ENCODE data around the gene TIMM17A. TPM values are rescaled to one million over a fixed set of nuclear protein-coding genes. Genes with fewer than 3 reads are reported as not detected.

TIMM17A gene
- total RNA-seq (10 to 100 TPM; 19.9 to 38.1 (median 29.7) TPM), polyA plus RNA-seq (10 to 100 TPM; 23.2 to 31.5 TPM)
- long read RNA-seq, donor 1, transcript TIMM17A-201 (6 exons, 1,659 nt), result major isoform, 137 of 152 reads
- long read RNA-seq, donor 1, partial matches to known transcripts, result 5 of 152 reads
- long read RNA-seq, donor 1, other reads (novel, unspliced or antisense), result 8 of 152 reads
- long read RNA-seq, donor 2, transcript TIMM17A-201 (6 exons, 1,659 nt), result major isoform, 29 of 43 reads
- long read RNA-seq, donor 2, partial matches to known transcripts, result 9 of 43 reads
- long read RNA-seq, donor 2, other reads (novel, unspliced or antisense), result 0 of 43 reads
- long read RNA-seq, donor 3, transcript TIMM17A-201 (6 exons, 1,659 nt), result major isoform, 28 of 38 reads
- long read RNA-seq, donor 3, partial matches to known transcripts, result 4 of 38 reads
- long read RNA-seq, donor 3, other reads (novel, unspliced or antisense), result 4 of 38 reads

- peak; percentile 92 for TF ChIP-seq POLR2A (IDR thresholded peaks at IDR 0.05)
- TF ChIP-seq EP300 (IDR thresholded peaks at IDR 0.05), result no peak
- TF ChIP-seq CTCF (IDR thresholded peaks at IDR 0.05), result peak in 2 of 3 donors; percentile 7 to 11
- H3K9me3 ChIP-seq, result no peaks in the 10 kb centered on the region
- peak within 1 kb of the TSS; percentile 79 for H3K27ac ChIP-seq
- H3K4me3 ChIP-seq, result peak within 1 kb of the TSS; percentile 73
- 0 to 1% (median 1%) methylated on average over 43 of the region's 43 CpGs for WGBS, 3 donors
- peaks cover 4% of the 10 kb centered on the region for H3K4me1 ChIP-seq (ENCODE audit: insufficient read depth)
- DNase-seq, result peak; percentile 94 to 96 (median 95)
- no peaks in the 10 kb centered on the region for H3K27me3 ChIP-seq
- no peaks in the 10 kb centered on the region for H3K36me3 ChIP-seq
- intact Hi-C loops (cut with DNase I), result loop anchor here in 1 of 4 donors (5.0 kb wide), 1 partner anchor 63 kb away; no protein-coding TSS in a partner anchor
Measured at GRCh38 chr1:201955009-201955728, at the start of gene TIMM17A. Gene TIMM17A, plus strand, starts transcription at chr1:201955503. Its CDS starts 24 bp downstream, at chr1:201955527.

DNA sequence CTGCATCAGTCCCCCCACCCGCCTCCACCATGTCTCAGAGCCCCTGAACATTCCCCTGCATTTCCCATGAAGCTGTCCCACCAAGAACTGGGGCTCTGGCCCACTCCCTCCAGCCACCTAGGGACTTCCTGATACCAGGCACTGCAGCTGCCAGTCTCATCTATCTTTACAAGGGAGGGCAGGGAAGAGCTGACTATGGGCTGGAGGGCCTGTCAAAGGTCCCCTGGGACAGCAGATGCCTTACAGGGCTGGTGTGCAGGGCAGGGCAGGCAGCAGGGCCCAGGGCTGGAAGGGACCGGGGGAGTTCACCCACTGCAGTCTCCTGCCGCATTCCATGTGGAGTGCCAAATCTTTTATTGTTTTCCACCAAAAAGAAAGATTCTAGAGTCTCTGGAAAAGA, 49.0 kb upstream of the TIMM17A start:
- Histone ChIP-seq H3K27ac (peak overlapping the region; percentile 50 to 94), H3K4me3 (no peak overlapping the region), H3K4me1 (ENCODE audit: insufficient read depth) (peaks cover 43% of the 10 kb centered on the region), H3K36me3 (no peaks in the 10 kb centered on the region), H3K27me3 (no peaks in the 10 kb centered on the region), H3K9me3 (no peaks in the 10 kb centered on the region)
- peak in 1 of 5 donors; percentile 17 for DNase-seq
- 45 to 56% (median 49%) methylated on average over 3 of the region's 3 CpGs for WGBS, 3 donors
- intact Hi-C loops (cut with DNase I), result loop anchor here in 1 of 4 donors (5.0 kb wide), 1 partner anchor 36 kb away; no protein-coding TSS in a partner anchor
- TF ChIP-seq EP300 (IDR thresholded peaks at IDR 0.05), result no peak
- no peak for TF ChIP-seq CTCF (IDR thresholded peaks at IDR 0.05)
- no peak for TF ChIP-seq POLR2A (IDR thresholded peaks at IDR 0.05)

DNA sequence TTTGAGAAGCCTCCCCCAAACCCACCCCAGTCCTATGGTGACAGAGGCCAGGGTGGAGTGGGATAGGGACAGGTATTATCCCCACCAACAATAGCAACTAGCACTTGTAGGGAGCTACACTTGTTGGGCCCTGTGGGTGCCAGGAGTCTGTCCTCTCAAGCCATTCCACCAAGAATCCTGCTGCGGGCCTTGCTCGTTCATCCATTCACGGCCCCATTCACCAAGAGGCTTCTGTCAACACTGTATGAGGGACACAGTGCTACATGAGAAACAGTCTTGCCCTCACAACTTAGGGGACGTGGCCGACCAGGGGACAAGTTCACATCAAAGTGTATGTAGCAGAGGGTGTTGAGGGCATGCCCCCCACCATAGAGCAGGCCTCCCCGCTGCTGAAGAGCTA, 47.7 kb upstream of the TIMM17A start:
- no peak for DNase-seq
- Histone ChIP-seq H3K4me1 (ENCODE audit: insufficient read depth) (peaks cover 48% of the 10 kb centered on the region), H3K9me3 (no peaks in the 10 kb centered on the region), H3K27ac (peak overlapping the region in 1 of 2 donors; percentile 94), H3K27me3 (no peaks in the 10 kb centered on the region), H3K36me3 (no peaks in the 10 kb centered on the region), H3K4me3 (no peak overlapping the region)
- intact Hi-C loops (cut with DNase I), result loop anchor here in 1 of 4 donors (5.0 kb wide), 1 partner anchor 35 kb away; no protein-coding TSS in a partner anchor
- WGBS, 3 donors, result 85 to 96% (median 90%) methylated on average over 6 of the region's 6 CpGs
- no peak for TF ChIP-seq POLR2A (IDR thresholded peaks at IDR 0.05)
- TF ChIP-seq EP300 (IDR thresholded peaks at IDR 0.05), result no peak
- no peak for TF ChIP-seq CTCF (IDR thresholded peaks at IDR 0.05)

DNA sequence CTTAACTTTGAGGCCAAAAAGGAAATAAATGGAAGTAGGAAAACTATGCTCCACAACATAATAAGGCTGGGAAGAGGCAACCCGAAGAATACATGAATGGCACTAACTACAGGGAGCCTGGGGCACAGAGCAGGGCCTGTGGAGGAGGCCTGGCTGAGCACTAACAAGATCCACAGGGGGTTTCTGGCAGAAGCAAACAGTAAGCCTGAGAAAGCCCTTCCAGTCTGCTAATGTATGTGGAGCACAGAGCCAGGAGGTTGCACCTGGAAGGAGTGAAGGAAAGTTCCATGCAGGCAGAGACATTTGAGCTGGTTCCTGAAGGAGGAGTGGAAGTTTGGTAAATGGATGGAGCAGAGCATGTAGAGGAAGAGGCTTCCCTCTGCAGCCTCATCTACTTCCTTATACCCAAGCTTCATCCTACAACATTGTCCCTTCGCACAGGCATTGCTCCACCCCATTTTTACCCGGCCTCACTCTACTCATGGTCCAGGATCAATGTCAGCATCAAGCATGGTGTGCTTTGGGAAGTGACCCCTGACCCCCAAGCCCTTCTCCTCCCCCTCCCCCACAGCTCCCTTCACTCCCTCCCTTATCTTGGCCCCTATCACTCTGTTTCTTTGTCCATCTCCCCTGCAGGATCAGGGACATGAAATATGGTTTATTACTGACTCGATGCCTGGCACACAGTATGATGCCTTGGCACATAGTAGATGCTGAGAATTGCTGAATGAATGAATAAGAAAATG, 43.3 kb upstream of the TIMM17A start:
- no peaks in the 10 kb centered on the region for H3K27me3 ChIP-seq
- H3K4me3 ChIP-seq, result no peak overlapping the region
- TF ChIP-seq POLR2A (IDR thresholded peaks at IDR 0.05), result no peak
- no peak for TF ChIP-seq CTCF (IDR thresholded peaks at IDR 0.05)
- no peak for TF ChIP-seq EP300 (IDR thresholded peaks at IDR 0.05)
- DNase-seq, result no peak
- H3K9me3 ChIP-seq, result no peaks in the 10 kb centered on the region
- intact Hi-C loops (cut with DNase I), result no loop called here
- no peaks in the 10 kb centered on the region for H3K36me3 ChIP-seq
- H3K27ac ChIP-seq, result peak overlapping the region in 1 of 2 donors; percentile 81
- peaks cover 54% of the 10 kb centered on the region for H3K4me1 ChIP-seq (ENCODE audit: insufficient read depth)
- 75 to 79% (median 78%) methylated on average over 4 of the region's 4 CpGs for WGBS, 3 donors

Data from ovary (tissue), 10 donors.